Frontal cortex (tissue), 4 donors: ENCODE measurements around the gene KIF5A. TPM values are rescaled to one million over a fixed set of nuclear protein-coding genes. Genes with fewer than 3 reads are reported as not detected.

Source experiments
- DNase-seq, 2 donors: peaks; one replicate each; pipeline ENCODE4 v3.0.0; 2012; ENCODE audit warnings: low spot score in 2 of 2
- FAIRE-seq: peaks from 2 replicates; lab custom pipeline; 2012; peaks lifted over from hg19 to GRCh38; lab: Jason Lieb, UNC
- total RNA-seq: library from RNA; depleted of rRNA; stranded (reverse); fragments of >200 nt; gene quantifications from one replicate; pipeline ENCODE4 v1.2.3, GENCODE V29; 2014
- donor health status: control.
- donor health status: control.
- donor health status: control.

KIF5A gene
- total RNA-seq, 1 donor from 2014 or later, result 42.8 TPM

- no peak for FAIRE-seq
- DNase-seq, result no peak
These were observed 30.7 kb upstream of the KIF5A start for GRCh38 chr12:57518920-57519795.

GRCh38 chr12:57519796-57520052, 30.1 kb upstream of the KIF5A start:
- no peak for DNase-seq
- no peak for FAIRE-seq

GRCh38 chr12:57520053-57520818, 29.6 kb upstream of the KIF5A start, which contains the start of gene DDIT3:
TSS of gene DDIT3 (minus strand) at chr12:57520514. CDS start at chr12:57517406, 3,108 bp downstream.
- peak; percentile 56 for FAIRE-seq
- DNase-seq, result peak; percentile 93 to 94

GRCh38 chr12:57521525-57522010, 28.3 kb upstream of the KIF5A start:
- DNase-seq (no peak), FAIRE-seq (no peak)

GRCh38 chr12:57522011-57522886, 27.6 kb upstream of the KIF5A start, which contains the start of gene MBD6:
TSS of gene MBD6 (plus strand) at chr12:57522824. CDS start at chr12:57524304, 1,480 bp downstream.
- peak; percentile 88 to 93 for DNase-seq

GRCh38 chr12:57522887-57523705, 26.7 kb upstream of the KIF5A start:
- DNase-seq (no peak), FAIRE-seq (no peak)

More at GRCh38 chr12:57522011-57522886, 27.6 kb upstream of the KIF5A start, which contains the start of gene MBD6:
- FAIRE-seq, result no peak

GRCh38 chr12:57523706-57524614, 25.9 kb upstream of the KIF5A start:
- DNase-seq (no peak), FAIRE-seq (no peak)

GRCh38 chr12:57524814-57525614, 24.8 kb upstream of the KIF5A start:
- DNase-seq, result no peak
- no peak for FAIRE-seq

- FAIRE-seq, result no peak
These were observed 24.0 kb upstream of the KIF5A start for GRCh38 chr12:57525615-57526383.

GRCh38 chr12:57526477-57527126, 23.2 kb upstream of the KIF5A start:
- no peak for DNase-seq
- FAIRE-seq, result no peak

More at GRCh38 chr12:57525615-57526383, 24.0 kb upstream of the KIF5A start:
- no peak for DNase-seq

- no peak for FAIRE-seq
- no peak for DNase-seq
These were observed 22.7 kb upstream of the KIF5A start for GRCh38 chr12:57527184-57527583.

GRCh38 chr12:57528176-57528575, 21.7 kb upstream of the KIF5A start:
- no peak for FAIRE-seq
- DNase-seq, result no peak

GRCh38 chr12:57528831-57529555, 20.9 kb upstream of the KIF5A start:
- DNase-seq, result no peak
- no peak for FAIRE-seq

GRCh38 chr12:57529831-57530230, 20.0 kb upstream of the KIF5A start:
- no peak for FAIRE-seq
- DNase-seq, result no peak
